T-helper 1 cell treated with Interleukin-12 subunit alpha and Interleukin-12 subunit beta and Interleukin-4 antibody, amounts not matched to agents 30 μg/mL and 1 μg/mL, for 36 hours (primary cell): ENCODE results near the gene SPATA6.

Source experiments
- H3K27ac Mint-ChIP-seq: one replicate; pipeline ENCODE4 v1.8.0; 2021; ENCODE audit warnings: mild to moderate bottlenecking, mixed read lengths
- H3K27me3 Mint-ChIP-seq: one replicate; pipeline ENCODE4 v1.8.0; 2021; ENCODE audit warnings: low read depth, mixed read lengths
- H3K36me3 Mint-ChIP-seq: one replicate; pipeline ENCODE4 v1.8.0; 2021; ENCODE audit warnings: low read depth, mixed read lengths
- H3K4me1 Mint-ChIP-seq: one replicate; pipeline ENCODE4 v1.8.0; 2021; ENCODE audit warnings: low read depth, mixed read lengths
- H3K4me3 Mint-ChIP-seq: one replicate; pipeline ENCODE4 v1.8.0; 2021; ENCODE audit warnings: mild to moderate bottlenecking, moderate library complexity, mixed read lengths
- H3K9me3 Mint-ChIP-seq: one replicate; pipeline ENCODE4 v1.8.0; 2021; ENCODE audit warnings: mixed read lengths

Gene SPATA6

GRCh38 chr1:48430832-48431231, 41.2 kb downstream of the SPATA6 start:
- Mint-ChIP-seq H3K4me3 (no peak overlapping the region), H3K36me3 (no peaks in the 10 kb centered on the region), H3K27me3 (no peaks in the 10 kb centered on the region), H3K9me3 (peaks cover under 1% of the 10 kb centered on the region), H3K27ac (no peak overlapping the region), H3K4me1 (no peaks in the 10 kb centered on the region)

- no peaks in the 10 kb centered on the region for H3K36me3 Mint-ChIP-seq
- H3K9me3 Mint-ChIP-seq = no peaks in the 10 kb centered on the region
- H3K27me3 Mint-ChIP-seq = no peaks in the 10 kb centered on the region
- H3K27ac Mint-ChIP-seq = no peak overlapping the region
- H3K4me3 Mint-ChIP-seq = no peak overlapping the region
- H3K4me1 Mint-ChIP-seq = no peaks in the 10 kb centered on the region
Observed at GRCh38 chr1:48422009-48422408, 50.0 kb downstream of the SPATA6 start.

GRCh38 chr1:48418742-48419141, 53.3 kb downstream of the SPATA6 start:
- H3K36me3 Mint-ChIP-seq = no peaks in the 10 kb centered on the region

GRCh38 chr1:48415050-48415449, 57.0 kb downstream of the SPATA6 start:
- Mint-ChIP-seq H3K27ac (no peak overlapping the region), H3K36me3 (no peaks in the 10 kb centered on the region), H3K27me3 (no peaks in the 10 kb centered on the region), H3K4me3 (no peak overlapping the region), H3K9me3 (no peaks in the 10 kb centered on the region), H3K4me1 (no peaks in the 10 kb centered on the region)

More at GRCh38 chr1:48418742-48419141, 53.3 kb downstream of the SPATA6 start:
- Mint-ChIP-seq H3K4me1 (no peaks in the 10 kb centered on the region), H3K9me3 (no peaks in the 10 kb centered on the region), H3K4me3 (no peak overlapping the region), H3K27ac (no peak overlapping the region), H3K27me3 (no peaks in the 10 kb centered on the region)

GRCh38 chr1:48414264-48414663, 57.7 kb downstream of the SPATA6 start:
- no peaks in the 10 kb centered on the region for H3K36me3 Mint-ChIP-seq
- H3K27ac Mint-ChIP-seq = no peak overlapping the region
- H3K27me3 Mint-ChIP-seq = no peaks in the 10 kb centered on the region
- H3K9me3 Mint-ChIP-seq = no peaks in the 10 kb centered on the region
- H3K4me3 Mint-ChIP-seq = no peak overlapping the region
- no peaks in the 10 kb centered on the region for H3K4me1 Mint-ChIP-seq

GRCh38 chr1:48405940-48406339, 66.1 kb downstream of the SPATA6 start:
- Mint-ChIP-seq H3K27ac (no peak overlapping the region), H3K27me3 (no peaks in the 10 kb centered on the region), H3K4me1 (no peaks in the 10 kb centered on the region), H3K4me3 (no peak overlapping the region), H3K9me3 (no peaks in the 10 kb centered on the region), H3K36me3 (no peaks in the 10 kb centered on the region)

GRCh38 chr1:48405400-48405799, 66.6 kb downstream of the SPATA6 start:
- Mint-ChIP-seq H3K4me1 (no peaks in the 10 kb centered on the region), H3K27ac (no peak overlapping the region), H3K9me3 (no peaks in the 10 kb centered on the region), H3K27me3 (no peaks in the 10 kb centered on the region), H3K36me3 (no peaks in the 10 kb centered on the region), H3K4me3 (no peak overlapping the region)

GRCh38 chr1:48402599-48402998, 69.4 kb downstream of the SPATA6 start:
- no peak overlapping the region for H3K4me3 Mint-ChIP-seq

GRCh38 chr1:48396208-48396607, 75.8 kb downstream of the SPATA6 start:
- H3K9me3 Mint-ChIP-seq = no peaks in the 10 kb centered on the region
- H3K36me3 Mint-ChIP-seq = no peaks in the 10 kb centered on the region
- no peak overlapping the region for H3K4me3 Mint-ChIP-seq
- no peaks in the 10 kb centered on the region for H3K27me3 Mint-ChIP-seq
- no peak overlapping the region for H3K27ac Mint-ChIP-seq
- H3K4me1 Mint-ChIP-seq = no peaks in the 10 kb centered on the region

More at GRCh38 chr1:48402599-48402998, 69.4 kb downstream of the SPATA6 start:
- Mint-ChIP-seq H3K9me3 (no peaks in the 10 kb centered on the region), H3K27ac (no peak overlapping the region), H3K36me3 (no peaks in the 10 kb centered on the region), H3K27me3 (no peaks in the 10 kb centered on the region), H3K4me1 (no peaks in the 10 kb centered on the region)

GRCh38 chr1:48391926-48392325, 80.1 kb downstream of the SPATA6 start:
- Mint-ChIP-seq H3K27ac (no peak overlapping the region), H3K9me3 (no peaks in the 10 kb centered on the region), H3K4me3 (no peak overlapping the region), H3K4me1 (peaks cover 2% of the 10 kb centered on the region), H3K27me3 (no peaks in the 10 kb centered on the region), H3K36me3 (no peaks in the 10 kb centered on the region)

GRCh38 chr1:48387409-48387808, 84.6 kb downstream of the SPATA6 start:
- no peak overlapping the region for H3K27ac Mint-ChIP-seq
- H3K9me3 Mint-ChIP-seq = no peaks in the 10 kb centered on the region
- no peaks in the 10 kb centered on the region for H3K27me3 Mint-ChIP-seq
- no peaks in the 10 kb centered on the region for H3K36me3 Mint-ChIP-seq
- no peak overlapping the region for H3K4me3 Mint-ChIP-seq
- peaks cover 2% of the 10 kb centered on the region for H3K4me1 Mint-ChIP-seq

- Mint-ChIP-seq H3K36me3 (no peaks in the 10 kb centered on the region), H3K4me1 (no peaks in the 10 kb centered on the region), H3K27ac (no peak overlapping the region), H3K27me3 (no peaks in the 10 kb centered on the region), H3K9me3 (peaks cover 17% of the 10 kb centered on the region), H3K4me3 (no peak overlapping the region)
Observed at GRCh38 chr1:48374785-48375184, 97.2 kb downstream of the SPATA6 start.

- Mint-ChIP-seq H3K9me3 (peaks cover 16% of the 10 kb centered on the region), H3K27me3 (no peaks in the 10 kb centered on the region), H3K36me3 (no peaks in the 10 kb centered on the region), H3K27ac (no peak overlapping the region), H3K4me3 (no peak overlapping the region), H3K4me1 (no peaks in the 10 kb centered on the region)
Observed at GRCh38 chr1:48371598-48371997, 100.4 kb downstream of the SPATA6 start.

GRCh38 chr1:48362901-48363300, 109.1 kb downstream of the SPATA6 start:
- no peak overlapping the region for H3K4me3 Mint-ChIP-seq
- no peaks in the 10 kb centered on the region for H3K4me1 Mint-ChIP-seq
- no peak overlapping the region for H3K27ac Mint-ChIP-seq
- peaks cover 5% of the 10 kb centered on the region for H3K9me3 Mint-ChIP-seq
- H3K27me3 Mint-ChIP-seq = no peaks in the 10 kb centered on the region
- H3K36me3 Mint-ChIP-seq = no peaks in the 10 kb centered on the region

GRCh38 chr1:48356901-48357300, 115.1 kb downstream of the SPATA6 start:
- no peaks in the 10 kb centered on the region for H3K27me3 Mint-ChIP-seq
- no peaks in the 10 kb centered on the region for H3K4me1 Mint-ChIP-seq
- no peaks in the 10 kb centered on the region for H3K9me3 Mint-ChIP-seq
- H3K36me3 Mint-ChIP-seq = no peaks in the 10 kb centered on the region
- no peak overlapping the region for H3K27ac Mint-ChIP-seq
- H3K4me3 Mint-ChIP-seq = no peak overlapping the region

- Mint-ChIP-seq H3K9me3 (peaks cover 9% of the 10 kb centered on the region), H3K36me3 (no peaks in the 10 kb centered on the region), H3K4me1 (no peaks in the 10 kb centered on the region), H3K27me3 (no peaks in the 10 kb centered on the region), H3K27ac (no peak overlapping the region), H3K4me3 (no peak overlapping the region)
Observed at GRCh38 chr1:48344373-48344772, 127.6 kb downstream of the SPATA6 start.
